Astrocyte (in vitro differentiated cells and primary cell): ENCODE results near the gene CLIP4.

ENCODE experiments used
- EZH2 ChIP-seq: IDR thresholded peaks from 2 replicates; pipeline ENCODE4 v1.6.1; 2012; ENCODE audit warnings: mild to moderate bottlenecking, low read length, inconsistent platforms; ENCODE audit not compliant: insufficient read depth
- TF ChIP-seq, protein P1 (sequence below): IDR thresholded peaks from 2 replicates; pipeline ENCODE4 v1.5.1; 2011; ENCODE audit warnings: low read depth, mild to moderate bottlenecking, inconsistent platforms, low read length, moderate library complexity; ENCODE audit not compliant: insufficient read depth

DNA sequence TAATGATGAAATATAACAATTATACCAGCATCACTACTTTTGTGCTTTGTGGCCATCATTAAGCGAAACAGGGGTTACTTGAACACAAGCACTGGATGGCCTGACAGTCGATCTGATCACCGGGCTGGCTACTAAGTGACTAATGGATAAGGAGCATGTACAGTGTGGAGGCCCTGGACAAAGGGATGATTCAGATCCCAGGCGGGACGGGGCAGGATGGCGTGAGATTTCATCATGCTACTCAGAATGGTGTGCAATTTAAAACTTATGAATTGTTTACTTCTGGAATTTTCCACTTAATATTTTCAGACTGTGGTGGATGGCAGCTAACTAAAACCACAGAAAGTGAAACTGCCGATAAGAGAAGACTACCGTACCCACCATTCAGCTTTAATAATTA, 7.0 kb upstream of the CLIP4 start:
- TF ChIP-seq, protein P1, sequence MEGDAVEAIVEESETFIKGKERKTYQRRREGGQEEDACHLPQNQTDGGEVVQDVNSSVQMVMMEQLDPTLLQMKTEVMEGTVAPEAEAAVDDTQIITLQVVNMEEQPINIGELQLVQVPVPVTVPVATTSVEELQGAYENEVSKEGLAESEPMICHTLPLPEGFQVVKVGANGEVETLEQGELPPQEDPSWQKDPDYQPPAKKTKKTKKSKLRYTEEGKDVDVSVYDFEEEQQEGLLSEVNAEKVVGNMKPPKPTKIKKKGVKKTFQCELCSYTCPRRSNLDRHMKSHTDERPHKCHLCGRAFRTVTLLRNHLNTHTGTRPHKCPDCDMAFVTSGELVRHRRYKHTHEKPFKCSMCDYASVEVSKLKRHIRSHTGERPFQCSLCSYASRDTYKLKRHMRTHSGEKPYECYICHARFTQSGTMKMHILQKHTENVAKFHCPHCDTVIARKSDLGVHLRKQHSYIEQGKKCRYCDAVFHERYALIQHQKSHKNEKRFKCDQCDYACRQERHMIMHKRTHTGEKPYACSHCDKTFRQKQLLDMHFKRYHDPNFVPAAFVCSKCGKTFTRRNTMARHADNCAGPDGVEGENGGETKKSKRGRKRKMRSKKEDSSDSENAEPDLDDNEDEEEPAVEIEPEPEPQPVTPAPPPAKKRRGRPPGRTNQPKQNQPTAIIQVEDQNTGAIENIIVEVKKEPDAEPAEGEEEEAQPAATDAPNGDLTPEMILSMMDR = no peak
- TF ChIP-seq EZH2 = no peak
